HepG2 (cell line): ENCODE results near the gene DAB2. TPM values are rescaled to one million over a fixed set of nuclear protein-coding genes. Genes with fewer than 3 reads are reported as not detected.

Source experiments
- FOSL2 ChIP-seq: sonication (generic); formaldehyde crosslinking; IDR thresholded peaks from 2 replicates; pipeline ENCODE4 v1.4.0; 2020; ENCODE audit warnings: missing genetic modification reagents
- GABPA ChIP-seq, 2 experiments: IDR thresholded peaks; 2 replicates each; pipeline ENCODE4 v1.6.1; 2011 to 2016; ENCODE audit warnings: low read depth in 2 of 2, low read length in 1 of 2, missing biosample characterization in 1 of 2, missing genetic modification characterization in 1 of 2
- HES4 ChIP-seq: sonication (generic); formaldehyde crosslinking; IDR thresholded peaks from 2 replicates; pipeline ENCODE4 v1.9.0; 2021; ENCODE audit warnings: mild to moderate bottlenecking, missing genetic modification reagents, borderline replicate concordance
- HNF4G ChIP-seq, 2 experiments: sonication (generic) in 1 of 2; formaldehyde crosslinking in 1 of 2; IDR thresholded peaks; 2 replicates each; pipeline versions ENCODE4 v1.4.0 to v1.6.1; 2011 to 2020; ENCODE audit warnings: borderline replicate concordance in 2 of 2, low read depth in 2 of 2, mild to moderate bottlenecking in 2 of 2, low read length in 1 of 2, missing genetic modification reagents in 1 of 2, moderate library complexity in 1 of 2
- HOXA9 ChIP-seq: sonication (generic); formaldehyde crosslinking; IDR thresholded peaks from 2 replicates; pipeline ENCODE4 v1.8.1; 2022; ENCODE audit warnings: missing genetic modification reagents, mild to moderate bottlenecking, moderate library complexity, borderline replicate concordance
- ISL2 ChIP-seq: sonication (generic); formaldehyde crosslinking; IDR thresholded peaks from 2 replicates; pipeline ENCODE4 v1.5.0; 2020; ENCODE audit warnings: missing genetic modification reagents
- KLF12 ChIP-seq: sonication (generic); formaldehyde crosslinking; IDR thresholded peaks from 2 replicates; pipeline ENCODE4 v1.4.0; 2020; ENCODE audit warnings: missing genetic modification reagents, borderline replicate concordance
- MIER2 ChIP-seq: IDR thresholded peaks from 2 replicates; pipeline ENCODE4 v1.6.1; 2016; ENCODE audit warnings: missing biosample characterization, missing genetic modification reagents
- PAX8 ChIP-seq: sonication (generic); formaldehyde crosslinking; IDR thresholded peaks from 2 replicates; pipeline ENCODE4 v1.8.0; 2022; ENCODE audit warnings: mild to moderate bottlenecking, missing genetic modification reagents, borderline replicate concordance
- ZMYM2 ChIP-seq: sonication (generic); formaldehyde crosslinking; IDR thresholded peaks from 2 replicates; pipeline ENCODE4 v1.8.0; 2022; ENCODE audit warnings: mild to moderate bottlenecking, missing genetic modification reagents
- ZNF160 ChIP-seq: sonication (generic); formaldehyde crosslinking; IDR thresholded peaks from 2 replicates; pipeline ENCODE4 v1.8.0; 2022; ENCODE audit warnings: mild to moderate bottlenecking, inconsistent platforms, missing genetic modification reagents
- ZNF644 ChIP-seq: IDR thresholded peaks from 2 replicates; pipeline ENCODE4 v1.6.1; 2016; ENCODE audit warnings: low read depth
- ZSCAN9 ChIP-seq: IDR thresholded peaks from 2 replicates; pipeline ENCODE4 v1.6.1; 2016; ENCODE audit warnings: borderline replicate concordance
- polyA plus RNA-seq, 8 experiments: library from polyadenylated mRNA; depleted of rRNA in 3 of 8; stranded (reverse) in 7 of 8; unstranded in 1 of 8; fragments of >200 nt; fragmentation: Illumina TruSeq in 4 of 8; extraction: Trizol in 4 of 8; gene quantifications; 2 replicates each; pipeline versions ENCODE4 v1.2.1 to v1.2.3, GENCODE V29; 2011 to 2016; ENCODE audit warnings: low read depth in 4 of 8, missing spikeins in 1 of 8, mixed read lengths in 1 of 8; ENCODE audit not compliant: insufficient read depth in 1 of 8
- total RNA-seq, 5 experiments: library from RNA; depleted of rRNA; stranded (reverse); fragments of >200 nt; fragmentation: Illumina TruSeq; extraction: Trizol; gene quantifications; 2 replicates each; pipeline ENCODE4 v1.2.3, GENCODE V29; 2016; ENCODE audit warnings: low read depth in 1 of 5
- TF ChIP-seq, protein P1 (sequence below): sonication (generic); formaldehyde crosslinking; IDR thresholded peaks from 2 replicates; pipeline ENCODE4 v1.4.0; 2020; ENCODE audit warnings: missing genetic modification reagents, borderline replicate concordance
- TF ChIP-seq, protein P2 (sequence below), 2 experiments: IDR thresholded peaks; 2 replicates each; pipeline ENCODE4 v1.6.1; 2011 to 2012; ENCODE audit warnings: low read length in 2 of 2, borderline replicate concordance in 1 of 2, low read depth in 1 of 2, mild to moderate bottlenecking in 1 of 2, moderate library complexity in 1 of 2
- TF ChIP-seq, protein P3 (sequence below): IDR thresholded peaks from 2 replicates; pipeline ENCODE4 v1.6.1; 2012; ENCODE audit warnings: low read depth, low read length, improper control_type of control experiment
- TF ChIP-seq, protein P4 (sequence below): sonication (generic); formaldehyde crosslinking; IDR thresholded peaks from 2 replicates; pipeline ENCODE4 v1.9.0; 2021; ENCODE audit warnings: missing genetic modification reagents, mild to moderate bottlenecking, borderline replicate concordance

The DAB2 gene
- total and polyA plus RNA-seq, 2 of the 13 experiments (the other 11 are each of a cell fraction or from before 2014, with no cell fraction given): 6.4 to 6.5 TPM

DNA sequence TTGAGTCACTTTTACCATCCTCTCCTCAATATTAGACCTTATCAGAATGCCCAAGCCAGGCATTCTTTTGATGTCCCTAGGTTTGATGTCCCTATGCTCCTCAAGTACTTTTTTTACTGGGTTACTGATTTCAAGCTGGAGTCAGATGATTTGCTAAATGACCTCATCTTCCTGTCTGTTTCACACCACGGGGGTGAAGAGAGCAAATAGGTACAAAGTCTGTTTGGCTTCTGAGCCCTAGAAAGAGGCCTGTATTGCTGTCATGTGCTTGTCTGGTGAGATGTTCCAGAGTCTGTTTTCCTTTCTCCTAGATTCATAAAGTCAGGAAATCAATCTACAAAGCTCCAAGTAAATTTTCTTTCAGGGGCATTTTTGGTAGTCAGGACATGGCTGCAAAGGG lies 12.7 kb upstream of the DAB2 start (continued):
- TF ChIP-seq, protein P1, sequence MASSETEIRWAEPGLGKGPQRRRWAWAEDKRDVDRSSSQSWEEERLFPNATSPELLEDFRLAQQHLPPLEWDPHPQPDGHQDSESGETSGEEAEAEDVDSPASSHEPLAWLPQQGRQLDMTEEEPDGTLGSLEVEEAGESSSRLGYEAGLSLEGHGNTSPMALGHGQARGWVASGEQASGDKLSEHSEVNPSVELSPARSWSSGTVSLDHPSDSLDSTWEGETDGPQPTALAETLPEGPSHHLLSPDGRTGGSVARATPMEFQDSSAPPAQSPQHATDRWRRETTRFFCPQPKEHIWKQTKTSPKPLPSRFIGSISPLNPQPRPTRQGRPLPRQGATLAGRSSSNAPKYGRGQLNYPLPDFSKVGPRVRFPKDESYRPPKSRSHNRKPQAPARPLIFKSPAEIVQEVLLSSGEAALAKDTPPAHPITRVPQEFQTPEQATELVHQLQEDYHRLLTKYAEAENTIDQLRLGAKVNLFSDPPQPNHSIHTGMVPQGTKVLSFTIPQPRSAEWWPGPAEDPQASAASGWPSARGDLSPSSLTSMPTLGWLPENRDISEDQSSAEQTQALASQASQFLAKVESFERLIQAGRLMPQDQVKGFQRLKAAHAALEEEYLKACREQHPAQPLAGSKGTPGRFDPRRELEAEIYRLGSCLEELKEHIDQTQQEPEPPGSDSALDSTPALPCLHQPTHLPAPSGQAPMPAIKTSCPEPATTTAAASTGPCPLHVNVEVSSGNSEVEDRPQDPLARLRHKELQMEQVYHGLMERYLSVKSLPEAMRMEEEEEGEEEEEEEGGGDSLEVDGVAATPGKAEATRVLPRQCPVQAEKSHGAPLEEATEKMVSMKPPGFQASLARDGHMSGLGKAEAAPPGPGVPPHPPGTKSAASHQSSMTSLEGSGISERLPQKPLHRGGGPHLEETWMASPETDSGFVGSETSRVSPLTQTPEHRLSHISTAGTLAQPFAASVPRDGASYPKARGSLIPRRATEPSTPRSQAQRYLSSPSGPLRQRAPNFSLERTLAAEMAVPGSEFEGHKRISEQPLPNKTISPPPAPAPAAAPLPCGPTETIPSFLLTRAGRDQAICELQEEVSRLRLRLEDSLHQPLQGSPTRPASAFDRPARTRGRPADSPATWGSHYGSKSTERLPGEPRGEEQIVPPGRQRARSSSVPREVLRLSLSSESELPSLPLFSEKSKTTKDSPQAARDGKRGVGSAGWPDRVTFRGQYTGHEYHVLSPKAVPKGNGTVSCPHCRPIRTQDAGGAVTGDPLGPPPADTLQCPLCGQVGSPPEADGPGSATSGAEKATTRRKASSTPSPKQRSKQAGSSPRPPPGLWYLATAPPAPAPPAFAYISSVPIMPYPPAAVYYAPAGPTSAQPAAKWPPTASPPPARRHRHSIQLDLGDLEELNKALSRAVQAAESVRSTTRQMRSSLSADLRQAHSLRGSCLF (CRISPR knock-in tag): no peak
- TF ChIP-seq GABPA (IDR thresholded peaks at IDR 0.05; ENCODE audit: low read depth, low read length): no peak
- TF ChIP-seq GABPA (CRISPR knock-in tag; IDR thresholded peaks at IDR 0.05; ENCODE audit: low read depth): peak; percentile 67
- peak; percentile 73 for TF ChIP-seq HNF4G (IDR thresholded peaks at IDR 0.05; ENCODE audit: borderline replicate concordance, low read depth, low read length)
- peak; percentile 36; the same call in 1 of the 2 replicates for TF ChIP-seq HNF4G (CRISPR knock-in tag; IDR thresholded peaks at IDR 0.05; ENCODE audit: borderline replicate concordance, low read depth)
- TF ChIP-seq, protein P2, sequence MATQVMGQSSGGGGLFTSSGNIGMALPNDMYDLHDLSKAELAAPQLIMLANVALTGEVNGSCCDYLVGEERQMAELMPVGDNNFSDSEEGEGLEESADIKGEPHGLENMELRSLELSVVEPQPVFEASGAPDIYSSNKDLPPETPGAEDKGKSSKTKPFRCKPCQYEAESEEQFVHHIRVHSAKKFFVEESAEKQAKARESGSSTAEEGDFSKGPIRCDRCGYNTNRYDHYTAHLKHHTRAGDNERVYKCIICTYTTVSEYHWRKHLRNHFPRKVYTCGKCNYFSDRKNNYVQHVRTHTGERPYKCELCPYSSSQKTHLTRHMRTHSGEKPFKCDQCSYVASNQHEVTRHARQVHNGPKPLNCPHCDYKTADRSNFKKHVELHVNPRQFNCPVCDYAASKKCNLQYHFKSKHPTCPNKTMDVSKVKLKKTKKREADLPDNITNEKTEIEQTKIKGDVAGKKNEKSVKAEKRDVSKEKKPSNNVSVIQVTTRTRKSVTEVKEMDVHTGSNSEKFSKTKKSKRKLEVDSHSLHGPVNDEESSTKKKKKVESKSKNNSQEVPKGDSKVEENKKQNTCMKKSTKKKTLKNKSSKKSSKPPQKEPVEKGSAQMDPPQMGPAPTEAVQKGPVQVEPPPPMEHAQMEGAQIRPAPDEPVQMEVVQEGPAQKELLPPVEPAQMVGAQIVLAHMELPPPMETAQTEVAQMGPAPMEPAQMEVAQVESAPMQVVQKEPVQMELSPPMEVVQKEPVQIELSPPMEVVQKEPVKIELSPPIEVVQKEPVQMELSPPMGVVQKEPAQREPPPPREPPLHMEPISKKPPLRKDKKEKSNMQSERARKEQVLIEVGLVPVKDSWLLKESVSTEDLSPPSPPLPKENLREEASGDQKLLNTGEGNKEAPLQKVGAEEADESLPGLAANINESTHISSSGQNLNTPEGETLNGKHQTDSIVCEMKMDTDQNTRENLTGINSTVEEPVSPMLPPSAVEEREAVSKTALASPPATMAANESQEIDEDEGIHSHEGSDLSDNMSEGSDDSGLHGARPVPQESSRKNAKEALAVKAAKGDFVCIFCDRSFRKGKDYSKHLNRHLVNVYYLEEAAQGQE (IDR thresholded peaks at IDR 0.05; ENCODE audit: borderline replicate concordance in 1 of 2, low read depth in 1 of 2, low read length in 2 of 2): peak in 1 of 2 experiments; percentile 63; a peak in 1 of 4 replicates
- TF ChIP-seq, protein P3, sequence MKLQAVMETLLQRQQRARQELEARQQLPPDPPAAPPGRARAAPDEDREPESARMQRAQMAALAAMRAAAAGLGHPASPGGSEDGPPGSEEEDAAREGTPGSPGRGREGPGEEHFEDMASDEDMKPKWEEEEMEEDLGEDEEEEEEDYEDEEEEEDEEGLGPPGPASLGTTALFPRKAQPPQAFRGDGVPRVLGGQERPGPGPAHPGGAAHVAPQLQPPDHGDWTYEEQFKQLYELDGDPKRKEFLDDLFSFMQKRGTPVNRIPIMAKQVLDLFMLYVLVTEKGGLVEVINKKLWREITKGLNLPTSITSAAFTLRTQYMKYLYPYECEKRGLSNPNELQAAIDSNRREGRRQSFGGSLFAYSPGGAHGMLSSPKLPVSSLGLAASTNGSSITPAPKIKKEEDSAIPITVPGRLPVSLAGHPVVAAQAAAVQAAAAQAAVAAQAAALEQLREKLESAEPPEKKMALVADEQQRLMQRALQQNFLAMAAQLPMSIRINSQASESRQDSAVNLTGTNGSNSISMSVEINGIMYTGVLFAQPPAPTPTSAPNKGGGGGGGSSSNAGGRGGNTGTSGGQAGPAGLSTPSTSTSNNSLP: peak; percentile 43; the same call in 1 of the 2 replicates
- TF ChIP-seq ZNF644 (CRISPR knock-in tag): no peak
- TF ChIP-seq KLF12 (CRISPR knock-in tag): no peak
- TF ChIP-seq MIER2 (CRISPR knock-in tag): no peak
- no peak for TF ChIP-seq HOXA9 (CRISPR knock-in tag)
- TF ChIP-seq, protein P4, sequence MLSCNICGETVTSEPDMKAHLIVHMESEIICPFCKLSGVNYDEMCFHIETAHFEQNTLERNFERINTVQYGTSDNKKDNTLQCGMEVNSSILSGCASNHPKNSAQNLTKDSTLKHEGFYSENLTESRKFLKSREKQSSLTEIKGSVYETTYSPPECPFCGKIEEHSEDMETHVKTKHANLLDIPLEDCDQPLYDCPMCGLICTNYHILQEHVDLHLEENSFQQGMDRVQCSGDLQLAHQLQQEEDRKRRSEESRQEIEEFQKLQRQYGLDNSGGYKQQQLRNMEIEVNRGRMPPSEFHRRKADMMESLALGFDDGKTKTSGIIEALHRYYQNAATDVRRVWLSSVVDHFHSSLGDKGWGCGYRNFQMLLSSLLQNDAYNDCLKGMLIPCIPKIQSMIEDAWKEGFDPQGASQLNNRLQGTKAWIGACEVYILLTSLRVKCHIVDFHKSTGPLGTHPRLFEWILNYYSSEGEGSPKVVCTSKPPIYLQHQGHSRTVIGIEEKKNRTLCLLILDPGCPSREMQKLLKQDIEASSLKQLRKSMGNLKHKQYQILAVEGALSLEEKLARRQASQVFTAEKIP (CRISPR knock-in tag): no peak
- TF ChIP-seq ISL2 (CRISPR knock-in tag): peak; percentile 62; the same call in 1 of the 2 replicates
- TF ChIP-seq ZNF160 (CRISPR knock-in tag): 0 out of 2 replicates have a peak, but pooled peaks have one; percentile 48
- peak; percentile 81 for TF ChIP-seq FOSL2 (CRISPR knock-in tag)
- no peak for TF ChIP-seq HES4 (CRISPR knock-in tag)
- TF ChIP-seq PAX8: no peak
- no peak for TF ChIP-seq ZMYM2 (CRISPR knock-in tag)
- peak; percentile 74; the same call in 1 of the 2 replicates for TF ChIP-seq ZSCAN9 (CRISPR knock-in tag)
